HCT116 (cell line): ENCODE measurements around the gene LCN10. TPM values are rescaled to one million over a fixed set of nuclear protein-coding genes. Genes with fewer than 3 reads are reported as not detected.

Experiments used
- ATAC-seq: fragments of 200-7000 bp; cut with Tn5 transposase; 2 replicates; pipeline ENCODE4 v1.9.1; 2020; ENCODE audit warnings: mild to moderate bottlenecking, moderate library complexity
- BruUV-seq: library from RNA; stranded (reverse); fragments of 400-500 nt; replicated peaks from 2 replicates; lab custom pipeline; 2021; lab: Mats Ljungman, UMichigan
- CTCF ChIA-PET: fragments of 300-600 bp; sonication (Branson Sonifier 250); formaldehyde crosslinking; loops from one replicate; lab custom pipeline; 2021; ENCODE audit warnings: antibody characterized with exemption; lab: Charles Lee
- POLR2A ChIA-PET: fragments of 300-600, 350-600 bp; sonication (Branson Sonifier 250); formaldehyde crosslinking; loops from one replicate; lab custom pipeline; 2021; ENCODE audit warnings: antibody characterized with exemption; lab: Charles Lee
- RAD21 ChIA-PET, 2 experiments: fragments of 300-600 bp; sonication (Branson Sonifier 250); formaldehyde crosslinking; loops; one replicate each; lab custom pipeline; 2023; ENCODE audit warnings: low total read pairs in 2 of 2; ENCODE audit not compliant: uncharacterized antibody in 2 of 2, unreplicated experiment in 2 of 2, low non-redundant PET in 1 of 2; lab: Charles Lee
- DNase-seq: peaks from one replicate; pipeline ENCODE4 v3.0.0-alpha.2; 2010; ENCODE audit warnings: low read depth, low spot score
- H2AFZ ChIP-seq: fragments of 200-600 bp; shearing (Covaris generic), sonication (generic); 2 replicates; pipeline ENCODE4 v1.6.1; 2017; ENCODE audit warnings: low read depth, mixed run types, mixed read lengths, antibody characterized with exemption, low read length; ENCODE audit not compliant: poor library complexity, severe bottlenecking
- H3K27ac ChIP-seq: 2 replicates; pipeline ENCODE4 v1.5.1; 2012; ENCODE audit warnings: low read depth, low read length
- H3K27me3 ChIP-seq: fragments of 200-600 bp; sonication (generic); 2 replicates; pipeline ENCODE4 v1.6.1; 2016; ENCODE audit warnings: mixed run types, low read length, mixed read lengths; ENCODE audit not compliant: insufficient read depth
- H3K36me3 ChIP-seq, 2 experiments: fragments of 200-500 bp in 1 of 2; fragments of 200-600 bp in 1 of 2; sonication (Bioruptor generic) in 1 of 2; sonication (generic) in 1 of 2; 2 replicates each; pipeline versions ENCODE4 v1.5.1 to v1.6.1; 2014 to 2016; ENCODE audit warnings: low read length in 2 of 2, inconsistent platforms in 1 of 2, mixed read lengths in 1 of 2, mixed run types in 1 of 2; ENCODE audit not compliant: insufficient read depth in 2 of 2, control insufficient read depth in 1 of 2
- H3K4me1 ChIP-seq, 2 experiments: fragments of 200-600 bp in 1 of 2; sonication (generic) in 1 of 2; 2 replicates each; pipeline versions ENCODE4 v1.5.1 to v1.6.1; 2012 to 2017; ENCODE audit warnings: low read length in 2 of 2, inconsistent platforms in 1 of 2, mild to moderate bottlenecking in 1 of 2, mixed read lengths in 1 of 2, mixed run types in 1 of 2, moderate library complexity in 1 of 2; ENCODE audit not compliant: insufficient read depth in 2 of 2, control insufficient read depth in 1 of 2
- H3K4me2 ChIP-seq: fragments of 200-600 bp; sonication (generic); 2 replicates; pipeline ENCODE4 v1.6.1; 2017; ENCODE audit warnings: mixed run types, low read length, mixed read lengths
- H3K4me3 ChIP-seq, 2 experiments: fragments of 200-600 bp in 1 of 2; sonication (generic) in 1 of 2; replicated peaks in 1 of 2; 2 replicates each; pipeline ENCODE4 v1.5.1; 2011 to 2016; ENCODE audit warnings: low read length in 2 of 2, control low read depth in 1 of 2, low read depth in 1 of 2, mild to moderate bottlenecking in 1 of 2, mixed read lengths in 1 of 2, mixed run types in 1 of 2
- H3K79me2 ChIP-seq: fragments of 200-600 bp; sonication (generic); 2 replicates; pipeline ENCODE4 v1.6.1; 2017; ENCODE audit warnings: mild to moderate bottlenecking, mixed run types, low read length, moderate library complexity, mixed read lengths; ENCODE audit not compliant: insufficient read depth
- H3K9ac ChIP-seq: fragments of 200-600 bp; sonication (generic); 2 replicates; pipeline ENCODE4 v1.6.1; 2016; ENCODE audit warnings: low read length, mixed read lengths
- H3K9me2 ChIP-seq: fragments of 200-600 bp; sonication (generic), shearing (Covaris generic); 2 replicates; pipeline ENCODE4 v1.6.1; 2017; ENCODE audit warnings: mixed run types, mild to moderate bottlenecking, moderate library complexity; ENCODE audit not compliant: insufficient read depth
- H3K9me3 ChIP-seq, 2 experiments: fragments of 200-500 bp in 1 of 2; fragments of 200-600 bp in 1 of 2; sonication (Bioruptor generic) in 1 of 2; sonication (generic) in 1 of 2; 2 replicates each; pipeline ENCODE4 v1.6.1; 2014 to 2017; ENCODE audit warnings: low read length in 2 of 2, mixed read lengths in 2 of 2, inconsistent platforms in 1 of 2, low read depth in 1 of 2, mild to moderate bottlenecking in 1 of 2, mixed run types in 1 of 2, moderate library complexity in 1 of 2; ENCODE audit not compliant: control insufficient read depth in 1 of 2, insufficient read depth in 1 of 2
- H4K20me1 ChIP-seq: fragments of 200-600 bp; sonication (generic), shearing (Covaris generic); 2 replicates; pipeline ENCODE4 v1.6.1; 2017; ENCODE audit warnings: mixed run types, mild to moderate bottlenecking, moderate library complexity; ENCODE audit not compliant: insufficient read depth
- CBX3 ChIP-seq: IDR thresholded peaks from 2 replicates; pipeline ENCODE4 v1.6.1; 2012; ENCODE audit warnings: low read depth
- CEBPB ChIP-seq: IDR thresholded peaks from 2 replicates; pipeline ENCODE4 v1.6.1; 2012; ENCODE audit warnings: low read depth
- CTCF ChIP-seq, 3 experiments: fragments of 200-600 bp in 1 of 3; sonication (generic) in 1 of 3; IDR thresholded peaks in 2 of 3; conservative IDR thresholded peaks in 1 of 3; 2 replicates each; pipeline ENCODE4 v1.5.1; 2012 to 2017; ENCODE audit warnings: low read depth in 2 of 3, low read length in 2 of 3, antibody characterized with exemption in 1 of 3, borderline replicate concordance in 1 of 3, control low read depth in 1 of 3, mild to moderate bottlenecking in 1 of 3, mixed read lengths in 1 of 3, mixed run types in 1 of 3, moderate library complexity in 1 of 3; ENCODE audit not compliant: insufficient read depth in 1 of 3
- EGR1 ChIP-seq: IDR thresholded peaks from 2 replicates; pipeline ENCODE4 v1.6.1; 2012; ENCODE audit warnings: low read depth
- ELF1 ChIP-seq: IDR thresholded peaks from 2 replicates; pipeline ENCODE4 v1.6.1; 2012; ENCODE audit warnings: low read depth, borderline replicate concordance
- EZH2 ChIP-seq: fragments of 200-600 bp; sonication (generic); IDR thresholded peaks from 2 replicates; pipeline ENCODE4 v1.6.1; 2017; ENCODE audit warnings: antibody characterized with exemption, mixed run types
- EZH2phosphoT487 ChIP-seq: fragments of 200-600 bp; IDR thresholded peaks from 2 replicates; pipeline ENCODE4 v1.6.1; 2018; ENCODE audit warnings: antibody characterized with exemption, borderline replicate concordance
- FOSL1 ChIP-seq: IDR thresholded peaks from 2 replicates; pipeline ENCODE4 v1.6.1; 2012; ENCODE audit warnings: low read depth
- JUND ChIP-seq: IDR thresholded peaks from 2 replicates; pipeline ENCODE4 v1.6.1; 2012
- POLR2A ChIP-seq: IDR thresholded peaks from 2 replicates; pipeline ENCODE4 v1.7.0; 2011; ENCODE audit warnings: borderline replicate concordance; ENCODE audit not compliant: insufficient read depth, insufficient read length; ENCODE audit errors: extremely low read depth
- POLR2AphosphoS5 ChIP-seq: IDR thresholded peaks from 2 replicates; pipeline ENCODE4 v1.6.1; 2011; ENCODE audit warnings: mild to moderate bottlenecking, low read depth, low read length, moderate library complexity
- RAD21 ChIP-seq: IDR thresholded peaks from 2 replicates; pipeline ENCODE4 v1.6.1; 2012; ENCODE audit warnings: low read depth, mild to moderate bottlenecking
- REST ChIP-seq: IDR thresholded peaks from 2 replicates; pipeline ENCODE4 v1.6.1; 2012; ENCODE audit warnings: low read depth
- SP1 ChIP-seq: IDR thresholded peaks from 2 replicates; pipeline ENCODE4 v1.6.1; 2012; ENCODE audit warnings: low read depth
- TCF7L2 ChIP-seq: IDR thresholded peaks from 2 replicates; pipeline ENCODE4 v1.7.0; 2011; ENCODE audit warnings: borderline replicate concordance, inconsistent platforms; ENCODE audit not compliant: insufficient read depth, insufficient read length; ENCODE audit errors: extremely low read depth
- YY1 ChIP-seq: IDR thresholded peaks from 2 replicates; pipeline ENCODE4 v1.6.1; 2011; ENCODE audit warnings: low read length, low read depth, moderate library complexity, mild to moderate bottlenecking; ENCODE audit not compliant: insufficient replicate concordance; ENCODE audit errors: extremely low read depth
- ZFX ChIP-seq: fragments of 450-650 bp; IDR thresholded peaks from 2 replicates; pipeline ENCODE4 v1.6.1; 2017
- ZNF274 ChIP-seq: fragments of 200-500 bp; sonication (Bioruptor generic); IDR thresholded peaks from 2 replicates; pipeline ENCODE4 v1.6.1; 2014; ENCODE audit warnings: mild to moderate bottlenecking, low read depth, low read length, inconsistent platforms
- intact Hi-C: fragments of 100-400 bp; cut with micrococcal nuclease; formaldehyde crosslinking; loops from 2 replicates; pipeline ENCODE4 v1.10.0; 2022
- total RNA-seq: library from RNA; stranded (reverse); gene quantifications from one replicate; pipeline ENCODE4 v1.2.1, GENCODE V29; 2021; ENCODE audit not compliant: unreplicated experiment
- TF ChIP-seq, protein P1 (sequence below): IDR thresholded peaks from 2 replicates; pipeline ENCODE4 v1.6.1; 2012
- TF ChIP-seq, protein P2 (sequence below): IDR thresholded peaks from 2 replicates; pipeline ENCODE4 v1.6.1; 2011; ENCODE audit warnings: mild to moderate bottlenecking, low read length, moderate library complexity; ENCODE audit not compliant: insufficient replicate concordance; ENCODE audit errors: extremely low read depth

LCN10 gene
- total RNA-seq, 1 experiment from 2014 or later = not detected

- intact Hi-C loops = no loop called here
- CTCF ChIA-PET = no interaction called here
- RAD21 ChIA-PET = no interaction called here
- Histone ChIP-seq H3K4me1 (peaks cover 13 to 30% of the 10 kb centered on the region in 2 experiments; a peak in 3 of 4 replicates), H3K4me2 (no peak overlapping the region), H3K36me3 (no peaks in the 10 kb centered on the region), H3K27ac (no peak overlapping the region; the same call in 1 of the 2 replicates), H3K9me2 (no peaks in the 10 kb centered on the region), H4K20me1 (no peaks in the 10 kb centered on the region), H2AFZ (no peak overlapping the region), H3K79me2 (no peaks in the 10 kb centered on the region), H3K9ac (no peak overlapping the region), H3K27me3 (no peaks in the 10 kb centered on the region), H3K9me3 (no peaks in the 10 kb centered on the region), H3K4me3 (no peak overlapping the region)
- ATAC-seq (no peak), DNase-seq (no peak)
- TF ChIP-seq EZH2phosphoT487 (no peak), ELF1 (no peak), CBX3 (no peak), EGR1 (no peak), JUND (no peak), RAD21 (no peak), ZFX (no peak), YY1 (no peak), FOSL1 (no peak), POLR2A (no peak), CTCF (IDR thresholded peaks at IDR 0.05 in 2 of 3, conservative IDR thresholded peaks at IDR 0.05 in 1 of 3; ENCODE audit: borderline replicate concordance in 1 of 3, insufficient read depth in 1 of 3, low read depth in 2 of 3, low read length in 2 of 3) (no peak), REST (no peak), SP1 (no peak), POLR2AphosphoS5 (no peak), ZNF274 (no peak), CEBPB (no peak), EZH2 (no peak), TCF7L2 (no peak)
- TF ChIP-seq, protein P1, sequence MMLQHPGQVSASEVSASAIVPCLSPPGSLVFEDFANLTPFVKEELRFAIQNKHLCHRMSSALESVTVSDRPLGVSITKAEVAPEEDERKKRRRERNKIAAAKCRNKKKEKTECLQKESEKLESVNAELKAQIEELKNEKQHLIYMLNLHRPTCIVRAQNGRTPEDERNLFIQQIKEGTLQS = no peak
- TF ChIP-seq, protein P2, sequence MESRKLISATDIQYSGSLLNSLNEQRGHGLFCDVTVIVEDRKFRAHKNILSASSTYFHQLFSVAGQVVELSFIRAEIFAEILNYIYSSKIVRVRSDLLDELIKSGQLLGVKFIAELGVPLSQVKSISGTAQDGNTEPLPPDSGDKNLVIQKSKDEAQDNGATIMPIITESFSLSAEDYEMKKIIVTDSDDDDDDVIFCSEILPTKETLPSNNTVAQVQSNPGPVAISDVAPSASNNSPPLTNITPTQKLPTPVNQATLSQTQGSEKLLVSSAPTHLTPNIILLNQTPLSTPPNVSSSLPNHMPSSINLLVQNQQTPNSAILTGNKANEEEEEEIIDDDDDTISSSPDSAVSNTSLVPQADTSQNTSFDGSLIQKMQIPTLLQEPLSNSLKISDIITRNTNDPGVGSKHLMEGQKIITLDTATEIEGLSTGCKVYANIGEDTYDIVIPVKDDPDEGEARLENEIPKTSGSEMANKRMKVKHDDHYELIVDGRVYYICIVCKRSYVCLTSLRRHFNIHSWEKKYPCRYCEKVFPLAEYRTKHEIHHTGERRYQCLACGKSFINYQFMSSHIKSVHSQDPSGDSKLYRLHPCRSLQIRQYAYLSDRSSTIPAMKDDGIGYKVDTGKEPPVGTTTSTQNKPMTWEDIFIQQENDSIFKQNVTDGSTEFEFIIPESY = no peak
- POLR2A ChIA-PET = no interaction called here
- no TSS peak for BruUV-seq
Observed at GRCh38 chr9:136762221-136762691, 19.5 kb upstream of the LCN10 start.
